ENCODE results near the gene SCAP.

SCAP gene

GRCh38 chr3:47412842-47413520 is 62.8 kb downstream of the SCAP start:
- no peak for DNase-seq

GRCh38 chr3:47412453-47412756 is 63.3 kb downstream of the SCAP start:
- DNase-seq: no peak

- no peak for DNase-seq
Measured at GRCh38 chr3:47411696-47412452, 63.9 kb downstream of the SCAP start.

- no peak for DNase-seq
Measured at GRCh38 chr3:47410801-47411646, 64.7 kb downstream of the SCAP start.

- DNase-seq: no peak
Measured at GRCh38 chr3:47410417-47410720, 65.4 kb downstream of the SCAP start.

GRCh38 chr3:47409688-47410416 is 65.9 kb downstream of the SCAP start:
- no peak for DNase-seq

- no peak for DNase-seq
Measured at GRCh38 chr3:47409284-47409683, 66.5 kb downstream of the SCAP start.

GRCh38 chr3:47408839-47409229 is 66.9 kb downstream of the SCAP start:
- DNase-seq: no peak

GRCh38 chr3:47407896-47408838 is 67.6 kb downstream of the SCAP start:
- DNase-seq: no peak

- DNase-seq: no peak
Measured at GRCh38 chr3:47407237-47407636, 68.5 kb downstream of the SCAP start.

GRCh38 chr3:47406762-47407149 is 69.0 kb downstream of the SCAP start:
- DNase-seq: no peak

- DNase-seq: no peak
Measured at GRCh38 chr3:47405820-47406761, 69.7 kb downstream of the SCAP start.

- no peak for DNase-seq
Measured at GRCh38 chr3:47404955-47405790, 70.6 kb downstream of the SCAP start.

- DNase-seq: no peak
Measured at GRCh38 chr3:47404431-47404876, 71.3 kb downstream of the SCAP start.

- DNase-seq: no peak
Measured at GRCh38 chr3:47399531-47400270, 76.0 kb downstream of the SCAP start.

- DNase-seq: no peak
Measured at GRCh38 chr3:47399016-47399415, 76.7 kb downstream of the SCAP start.

- DNase-seq: no peak
Measured at GRCh38 chr3:47398228-47398627, 77.5 kb downstream of the SCAP start.

- DNase-seq: no peak
Measured at GRCh38 chr3:47394881-47395280, 80.9 kb downstream of the SCAP start.
